Stimulated activated naive B cell treated with anti-CD40 and anti-IgM and Interleukin-4, amounts not matched to agents 10 μg/mL and 1 μg/mL and 100 μg/mL, for 72 hours (primary cell): ENCODE data around the gene MAP3K20.
A peak's percentile ranks its signal among the peaks of the same experiment; 100 is the strongest.
"Not testable (repeated sequence)": the region's sequence is repeated elsewhere in the genome, so short reads cannot be mapped to it uniquely, and the experiment has no call there.

ENCODE experiments used
- ATAC-seq, 2 donors: fragments of 150-1000 bp; cut with Tn5 transposase; replicated peaks; 2 replicates each; pipeline ENCODE4 v1.10.0; 2021; ENCODE audit warnings: moderate library complexity in 1 of 2
- DNase-seq: peaks from one replicate; pipeline ENCODE4 v3.0.0; 2021
- H3K27ac Mint-ChIP-seq: one replicate; pipeline ENCODE4 v1.8.0; 2022; ENCODE audit warnings: mild to moderate bottlenecking, mixed read lengths
- H3K27me3 Mint-ChIP-seq, 2 donors: one replicate each; pipeline ENCODE4 v1.8.0; 2022; ENCODE audit warnings: mixed read lengths in 2 of 2
- H3K36me3 Mint-ChIP-seq, 2 donors: one replicate each; pipeline ENCODE4 v1.8.0; 2022; ENCODE audit warnings: mixed read lengths in 2 of 2, mild to moderate bottlenecking in 1 of 2
- H3K4me1 Mint-ChIP-seq, 2 donors: one replicate each; pipeline ENCODE4 v1.8.0; 2022; ENCODE audit warnings: mixed read lengths in 2 of 2, mild to moderate bottlenecking in 1 of 2
- H3K4me3 Mint-ChIP-seq, 2 donors: one replicate each; pipeline ENCODE4 v1.8.0; 2022; ENCODE audit warnings: mild to moderate bottlenecking in 2 of 2, mixed read lengths in 2 of 2, moderate library complexity in 1 of 2
- H3K9me3 Mint-ChIP-seq, 2 donors: one replicate each; pipeline ENCODE4 v1.8.0; 2022; ENCODE audit warnings: mixed read lengths in 2 of 2, mild to moderate bottlenecking in 1 of 2

Gene MAP3K20

GRCh38 chr2:173090276-173090877, 14.7 kb downstream of the MAP3K20 start:
- Mint-ChIP-seq H3K27ac (no peak overlapping the region), H3K9me3 (no peaks in the 10 kb centered on the region), H3K4me3 (no peak overlapping the region), H3K4me1 (no peaks in the 10 kb centered on the region), H3K36me3 (peaks cover 2 to 17% of the 10 kb centered on the region in 2 donors), H3K27me3 (no peaks in the 10 kb centered on the region)
- ATAC-seq (no peak), DNase-seq (no peak)

- Mint-ChIP-seq H3K4me3 (no peak overlapping the region), H3K36me3 (peaks cover 2 to 17% of the 10 kb centered on the region in 2 donors), H3K9me3 (no peaks in the 10 kb centered on the region), H3K27me3 (no peaks in the 10 kb centered on the region), H3K4me1 (no peaks in the 10 kb centered on the region), H3K27ac (no peak overlapping the region)
- ATAC-seq (no peak), DNase-seq (no peak)
Observed at GRCh38 chr2:173090973-173091660, 15.5 kb downstream of the MAP3K20 start.

GRCh38 chr2:173091910-173092309, 16.3 kb downstream of the MAP3K20 start:
- H3K36me3 Mint-ChIP-seq: peaks cover 2 to 22% of the 10 kb centered on the region in 2 donors
- DNase-seq (no peak), ATAC-seq (no peak)
- H3K4me1 Mint-ChIP-seq: no peaks in the 10 kb centered on the region
- no peaks in the 10 kb centered on the region for H3K27me3 Mint-ChIP-seq
- H3K4me3 Mint-ChIP-seq: no peak overlapping the region
- H3K27ac Mint-ChIP-seq: no peak overlapping the region
- no peaks in the 10 kb centered on the region for H3K9me3 Mint-ChIP-seq

GRCh38 chr2:173092844-173093402, 17.3 kb downstream of the MAP3K20 start:
- Mint-ChIP-seq H3K4me3 (no peak overlapping the region), H3K27ac (no peak overlapping the region), H3K4me1 (no peaks in the 10 kb centered on the region), H3K27me3 (no peaks in the 10 kb centered on the region), H3K9me3 (no peaks in the 10 kb centered on the region), H3K36me3 (peaks cover 2 to 22% of the 10 kb centered on the region in 2 donors)
- ATAC-seq (no peak), DNase-seq (no peak)

GRCh38 chr2:173093617-173094016, 18.0 kb downstream of the MAP3K20 start:
- ATAC-seq, H3K27me3 Mint-ChIP-seq, DNase-seq, H3K4me1 Mint-ChIP-seq, H3K9me3 Mint-ChIP-seq, H3K27ac Mint-ChIP-seq, H3K4me3 Mint-ChIP-seq: not testable (repeated sequence)
- H3K36me3 Mint-ChIP-seq: peaks cover 2 to 22% of the 10 kb centered on the region in 2 donors

- no peaks in the 10 kb centered on the region for H3K27me3 Mint-ChIP-seq
- no peak overlapping the region for H3K4me3 Mint-ChIP-seq
- no peaks in the 10 kb centered on the region for H3K9me3 Mint-ChIP-seq
- no peak overlapping the region for H3K27ac Mint-ChIP-seq
- H3K4me1 Mint-ChIP-seq: peaks cover 0 to 3% of the 10 kb centered on the region in 2 donors
- H3K36me3 Mint-ChIP-seq: peaks cover 2 to 28% of the 10 kb centered on the region in 2 donors
- DNase-seq: no peak
- ATAC-seq: no peak
Observed at GRCh38 chr2:173094731-173095130, 19.1 kb downstream of the MAP3K20 start.

- Mint-ChIP-seq H3K36me3 (peaks cover 2 to 28% of the 10 kb centered on the region in 2 donors), H3K4me3 (no peak overlapping the region), H3K27ac (no peak overlapping the region), H3K27me3 (no peaks in the 10 kb centered on the region), H3K9me3 (no peaks in the 10 kb centered on the region), H3K4me1 (peaks cover 0 to 3% of the 10 kb centered on the region in 2 donors)
- DNase-seq (no peak), ATAC-seq (no peak)
Observed at GRCh38 chr2:173095356-173095755, 19.7 kb downstream of the MAP3K20 start.

- H3K4me3 Mint-ChIP-seq: no peak overlapping the region
Observed at GRCh38 chr2:173099271-173099670, 23.6 kb downstream of the MAP3K20 start.

GRCh38 chr2:173099804-173100203, 24.2 kb downstream of the MAP3K20 start:
- ATAC-seq: no peak
- Mint-ChIP-seq H3K27ac (no peak overlapping the region), H3K36me3 (peaks cover 0 to 16% of the 10 kb centered on the region in 2 donors), H3K4me3 (no peak overlapping the region), H3K4me1 (peaks cover 0 to 6% of the 10 kb centered on the region in 2 donors), H3K9me3 (no peaks in the 10 kb centered on the region), H3K27me3 (no peaks in the 10 kb centered on the region)
- no peak for DNase-seq

More at GRCh38 chr2:173099271-173099670, 23.6 kb downstream of the MAP3K20 start:
- H3K27me3 Mint-ChIP-seq: no peaks in the 10 kb centered on the region
- H3K4me1 Mint-ChIP-seq: peaks cover 0 to 5% of the 10 kb centered on the region in 2 donors
- H3K9me3 Mint-ChIP-seq: no peaks in the 10 kb centered on the region
- peaks cover 2 to 14% of the 10 kb centered on the region in 2 donors for H3K36me3 Mint-ChIP-seq
- DNase-seq (no peak), ATAC-seq (no peak)
- H3K27ac Mint-ChIP-seq: no peak overlapping the region

GRCh38 chr2:173101687-173102086, 26.0 kb downstream of the MAP3K20 start:
- Mint-ChIP-seq H3K27ac (peak overlapping the region; percentile 43), H3K4me3 (no peak overlapping the region), H3K9me3 (no peaks in the 10 kb centered on the region), H3K36me3 (peaks cover 0 to 20% of the 10 kb centered on the region in 2 donors), H3K27me3 (no peaks in the 10 kb centered on the region), H3K4me1 (peaks cover 0 to 9% of the 10 kb centered on the region in 2 donors)
- ATAC-seq (peak; percentile 80 to 97), DNase-seq (no peak)

GRCh38 chr2:173104156-173104555, 28.5 kb downstream of the MAP3K20 start:
- H3K9me3 Mint-ChIP-seq: no peaks in the 10 kb centered on the region
- peaks cover 2 to 18% of the 10 kb centered on the region in 2 donors for H3K36me3 Mint-ChIP-seq

GRCh38 chr2:173106959-173107628, 31.4 kb downstream of the MAP3K20 start:
- ATAC-seq: no peak

More at GRCh38 chr2:173104156-173104555, 28.5 kb downstream of the MAP3K20 start:
- peaks cover 0 to 9% of the 10 kb centered on the region in 2 donors for H3K4me1 Mint-ChIP-seq
- no peak for ATAC-seq
- no peaks in the 10 kb centered on the region for H3K27me3 Mint-ChIP-seq
- DNase-seq: no peak
- H3K4me3 Mint-ChIP-seq: no peak overlapping the region
- H3K27ac Mint-ChIP-seq: no peak overlapping the region

GRCh38 chr2:173107629-173108022, 32.0 kb downstream of the MAP3K20 start:
- Mint-ChIP-seq H3K9me3 (peaks cover 4 to 8% of the 10 kb centered on the region in 2 donors), H3K36me3 (peaks cover 4 to 23% of the 10 kb centered on the region in 2 donors), H3K4me1 (peaks cover 4 to 12% of the 10 kb centered on the region in 2 donors), H3K27me3 (no peaks in the 10 kb centered on the region), H3K4me3 (no peak overlapping the region), H3K27ac (no peak overlapping the region)
- ATAC-seq: no peak
- no peak for DNase-seq

More at GRCh38 chr2:173106959-173107628, 31.4 kb downstream of the MAP3K20 start:
- Mint-ChIP-seq H3K27me3 (no peaks in the 10 kb centered on the region), H3K36me3 (peaks cover 4 to 22% of the 10 kb centered on the region in 2 donors), H3K9me3 (peaks cover 4 to 8% of the 10 kb centered on the region in 2 donors), H3K27ac (no peak overlapping the region), H3K4me3 (no peak overlapping the region), H3K4me1 (peaks cover 0 to 9% of the 10 kb centered on the region in 2 donors)
- DNase-seq: no peak
